ENCODE results near the gene CTBS.
"Not testable (repeated sequence)": the region's sequence is repeated elsewhere in the genome, so short reads cannot be mapped to it uniquely, and the experiment has no call there.

Gene CTBS

DNA sequence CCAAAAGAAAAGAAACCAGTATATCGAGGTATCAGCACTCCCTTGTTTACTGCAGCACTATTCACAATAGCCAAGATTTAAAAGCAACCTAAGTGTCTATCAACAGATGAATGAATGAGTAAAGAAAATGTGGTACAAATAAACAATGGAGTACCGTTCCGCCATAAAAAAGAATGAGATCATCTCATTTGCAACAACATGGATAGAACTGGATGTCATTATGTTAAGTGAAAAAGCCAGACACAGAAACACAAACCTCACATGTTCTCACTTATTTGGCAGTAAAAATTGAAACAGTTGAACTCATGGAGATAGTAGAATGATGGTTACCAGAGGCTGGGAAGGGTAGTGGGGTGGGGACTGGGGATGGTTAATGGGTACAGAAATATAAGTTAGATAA lies 63.6 kb downstream of the CTBS start:
- no peak for DNase-seq (ENCODE audit: low spot score)
- TF ChIP-seq CTCF (IDR thresholded peaks at IDR 0.05; ENCODE audit: extremely low read depth, insufficient read depth, missing control alignments): no peak
- in situ Hi-C loops (cut with MboI; ENCODE audit: low pct_unique_long_range_greater_than_20kb, low sequenced_read_pairs, unreplicated experiment): no loop called here

GRCh38 chr1:84510165-84510564 lies 64.1 kb downstream of the CTBS start:
- in situ Hi-C loops (cut with MboI; ENCODE audit: low pct_unique_long_range_greater_than_20kb, low sequenced_read_pairs, unreplicated experiment): no loop called here
- DNase-seq (ENCODE audit: low spot score): no peak
- no peak for TF ChIP-seq CTCF (IDR thresholded peaks at IDR 0.05; ENCODE audit: extremely low read depth, insufficient read depth, missing control alignments)

- no peak for DNase-seq (ENCODE audit: low spot score)
- TF ChIP-seq CTCF (IDR thresholded peaks at IDR 0.05; ENCODE audit: extremely low read depth, insufficient read depth, missing control alignments): no peak
- in situ Hi-C loops (cut with MboI; ENCODE audit: low pct_unique_long_range_greater_than_20kb, low sequenced_read_pairs, unreplicated experiment): no loop called here
Measured at GRCh38 chr1:84509029-84509428, 65.2 kb downstream of the CTBS start.

DNA sequence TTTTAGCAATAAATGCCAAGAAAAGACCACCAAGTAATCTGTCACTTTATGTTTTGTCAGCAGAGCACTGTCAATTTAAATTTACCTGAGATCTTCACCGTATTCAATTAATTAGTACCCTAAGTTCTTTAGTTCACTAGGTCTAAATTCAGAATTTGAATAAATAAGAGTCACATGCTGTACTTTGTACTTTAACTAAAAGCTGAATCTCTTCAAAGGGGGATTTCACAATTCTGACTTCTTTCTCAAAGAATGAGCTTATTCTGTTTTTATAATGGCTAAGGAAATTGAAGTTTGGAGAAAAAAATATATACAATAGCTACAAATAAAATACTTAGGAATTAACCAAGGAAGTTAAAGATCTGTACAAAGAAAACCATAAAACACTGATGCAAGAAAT lies 65.7 kb downstream of the CTBS start:
- TF ChIP-seq CTCF (IDR thresholded peaks at IDR 0.05; ENCODE audit: extremely low read depth, insufficient read depth, missing control alignments): no peak
- no peak for DNase-seq (ENCODE audit: low spot score)
- in situ Hi-C loops (cut with MboI; ENCODE audit: low pct_unique_long_range_greater_than_20kb, low sequenced_read_pairs, unreplicated experiment): no loop called here

GRCh38 chr1:84507887-84508286 lies 66.4 kb downstream of the CTBS start:
- in situ Hi-C loops (cut with MboI; ENCODE audit: low pct_unique_long_range_greater_than_20kb, low sequenced_read_pairs, unreplicated experiment); DNase-seq (ENCODE audit: low spot score): not testable (repeated sequence)

- TF ChIP-seq CTCF (IDR thresholded peaks at IDR 0.05; ENCODE audit: extremely low read depth, insufficient read depth, missing control alignments): no peak
- no peak for DNase-seq (ENCODE audit: low spot score)
- in situ Hi-C loops (cut with MboI; ENCODE audit: low pct_unique_long_range_greater_than_20kb, low sequenced_read_pairs, unreplicated experiment): no loop called here
Measured at GRCh38 chr1:84506729-84507453, 67.3 kb downstream of the CTBS start.

- DNase-seq (ENCODE audit: low spot score): peak; percentile 98
- in situ Hi-C loops (cut with MboI; ENCODE audit: low pct_unique_long_range_greater_than_20kb, low sequenced_read_pairs, unreplicated experiment): no loop called here
- TF ChIP-seq CTCF (IDR thresholded peaks at IDR 0.05; ENCODE audit: extremely low read depth, insufficient read depth, missing control alignments): no peak
Measured at GRCh38 chr1:84506002-84506728, 68.1 kb downstream of the CTBS start, which contains the start of the genes GNG5 and SPATA1. Gene GNG5 (minus strand): TSS chr1:84506581. CDS start chr1:84506091, 490 bp downstream. Gene SPATA1 (plus strand): TSS chr1:84506386. CDS start chr1:84516360, 9,974 bp downstream.
